OCI-LY1 (cell line): ENCODE results near the gene ASPDH.

Experiments
- H2AFZ ChIP-seq: fragments of 200-600 bp; sonication (generic), shearing (Covaris generic); 2 replicates; pipeline ENCODE4 v1.6.0; 2014; ENCODE audit warnings: antibody characterized with exemption, mild to moderate bottlenecking, low read length
- H3F3A ChIP-seq: fragments of 200-600 bp; sonication (generic), shearing (Covaris generic); 2 replicates; pipeline ENCODE4 v1.6.0; 2014; ENCODE audit warnings: mild to moderate bottlenecking, antibody characterized with exemption, low read length, moderate library complexity; ENCODE audit not compliant: insufficient read depth
- H3K27ac ChIP-seq: fragments of 200-600 bp; sonication (generic); 2 replicates; pipeline ENCODE4 v1.5.1; 2014; ENCODE audit warnings: low read length, mixed run types, mild to moderate bottlenecking, low read depth; ENCODE audit not compliant: poor library complexity, severe bottlenecking
- H3K27me3 ChIP-seq: fragments of 200-600 bp; sonication (generic); 2 replicates; pipeline ENCODE4 v1.6.0; 2014; ENCODE audit warnings: antibody characterized with exemption, mild to moderate bottlenecking, low read length, moderate library complexity; ENCODE audit not compliant: insufficient read depth
- H3K36me3 ChIP-seq: fragments of 200-600 bp; sonication (generic); 2 replicates; pipeline ENCODE4 v1.6.1; 2014; ENCODE audit warnings: mild to moderate bottlenecking, antibody characterized with exemption, low read length, moderate library complexity, mixed read lengths; ENCODE audit not compliant: insufficient read depth
- H3K4me1 ChIP-seq: fragments of 200-600 bp; sonication (generic); 2 replicates; pipeline ENCODE4 v1.5.1; 2014; ENCODE audit warnings: mild to moderate bottlenecking, low read length, moderate library complexity; ENCODE audit not compliant: insufficient read depth, severe bottlenecking
- H3K4me2 ChIP-seq: fragments of 200-600 bp; sonication (generic), shearing (Covaris generic); 2 replicates; pipeline ENCODE4 v1.6.1; 2014; ENCODE audit warnings: low read length
- H3K4me3 ChIP-seq: fragments of 200-600 bp; sonication (generic); 2 replicates; pipeline ENCODE4 v1.5.1; 2014; ENCODE audit warnings: low read length, low read depth, mild to moderate bottlenecking, mixed read lengths; ENCODE audit not compliant: poor library complexity, severe bottlenecking
- H3K79me2 ChIP-seq: fragments of 200-600 bp; shearing (Covaris generic); 2 replicates; pipeline ENCODE4 v1.6.1; 2016; ENCODE audit warnings: mixed run types, low read length, mixed read lengths; ENCODE audit not compliant: insufficient read depth
- H3K9ac ChIP-seq: fragments of 200-600 bp; sonication (generic), shearing (Covaris generic); 2 replicates; pipeline ENCODE4 v1.6.1; 2014; ENCODE audit warnings: mild to moderate bottlenecking, low read length, mixed read lengths
- H3K9me2 ChIP-seq: fragments of 200-600 bp; sonication (generic), shearing (Covaris generic); 2 replicates; pipeline ENCODE4 v1.6.1; 2014; ENCODE audit warnings: low read depth, mild to moderate bottlenecking, low read length, mixed read lengths
- H3K9me3 ChIP-seq: fragments of 200-600 bp; shearing (Covaris generic); 2 replicates; pipeline ENCODE4 v1.6.1; 2014; ENCODE audit warnings: low read length, mixed read lengths
- H4K20me1 ChIP-seq: fragments of 200-600 bp; sonication (generic), shearing (Covaris generic); 2 replicates; pipeline ENCODE4 v1.6.0; 2016; ENCODE audit warnings: mild to moderate bottlenecking, low read length; ENCODE audit not compliant: insufficient read depth
- EZH2 ChIP-seq: fragments of 200-600 bp; sonication (generic), shearing (Covaris generic); IDR thresholded peaks from 2 replicates; pipeline ENCODE4 v1.8.0; 2017; ENCODE audit warnings: borderline replicate concordance, mixed run types, mild to moderate bottlenecking, antibody characterized with exemption, low read length, moderate library complexity, mixed read lengths
- TF ChIP-seq, protein P1 (sequence below): fragments of 200-600 bp; sonication (generic), shearing (Covaris generic); IDR thresholded peaks from 2 replicates; pipeline ENCODE4 v1.5.1; 2017; ENCODE audit warnings: mild to moderate bottlenecking, antibody characterized with exemption, low read length, moderate library complexity, mixed read lengths

ASPDH gene

DNA sequence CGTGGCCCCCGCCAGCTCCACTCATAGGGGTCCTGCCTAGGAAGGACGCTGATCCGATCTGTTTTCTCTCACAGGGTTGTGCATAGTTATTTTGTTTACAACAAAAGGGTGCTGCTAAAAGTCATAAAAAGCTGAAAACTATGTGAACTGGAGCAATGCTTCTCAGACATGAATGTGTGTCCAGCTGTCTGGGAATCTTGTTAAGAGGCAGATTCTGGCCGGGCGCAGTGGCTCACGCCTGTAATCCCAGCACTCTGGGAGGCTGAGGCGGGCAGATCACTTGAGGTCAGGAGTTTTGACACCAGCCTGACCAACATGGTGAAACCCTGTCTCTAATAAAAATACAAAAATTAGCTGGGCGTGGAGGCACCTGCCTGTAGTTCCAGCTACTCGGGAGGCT, 45.9 kb upstream of the ASPDH start:
- Histone ChIP-seq H3K4me2 (no peak overlapping the region), H3K27ac (no peak overlapping the region), H3K79me2 (no peaks in the 10 kb centered on the region), H2AFZ (no peak overlapping the region), H3K9ac (no peak overlapping the region), H3K36me3 (no peaks in the 10 kb centered on the region), H3K4me1 (no peaks in the 10 kb centered on the region), H3K9me3 (no peaks in the 10 kb centered on the region), H3K9me2 (no peaks in the 10 kb centered on the region), H3K4me3 (no peak overlapping the region), H3F3A (no peaks in the 10 kb centered on the region), H3K27me3 (peaks cover 7% of the 10 kb centered on the region; the same call in 1 of the 2 replicates), H4K20me1 (no peaks in the 10 kb centered on the region)
- TF ChIP-seq, protein P1, sequence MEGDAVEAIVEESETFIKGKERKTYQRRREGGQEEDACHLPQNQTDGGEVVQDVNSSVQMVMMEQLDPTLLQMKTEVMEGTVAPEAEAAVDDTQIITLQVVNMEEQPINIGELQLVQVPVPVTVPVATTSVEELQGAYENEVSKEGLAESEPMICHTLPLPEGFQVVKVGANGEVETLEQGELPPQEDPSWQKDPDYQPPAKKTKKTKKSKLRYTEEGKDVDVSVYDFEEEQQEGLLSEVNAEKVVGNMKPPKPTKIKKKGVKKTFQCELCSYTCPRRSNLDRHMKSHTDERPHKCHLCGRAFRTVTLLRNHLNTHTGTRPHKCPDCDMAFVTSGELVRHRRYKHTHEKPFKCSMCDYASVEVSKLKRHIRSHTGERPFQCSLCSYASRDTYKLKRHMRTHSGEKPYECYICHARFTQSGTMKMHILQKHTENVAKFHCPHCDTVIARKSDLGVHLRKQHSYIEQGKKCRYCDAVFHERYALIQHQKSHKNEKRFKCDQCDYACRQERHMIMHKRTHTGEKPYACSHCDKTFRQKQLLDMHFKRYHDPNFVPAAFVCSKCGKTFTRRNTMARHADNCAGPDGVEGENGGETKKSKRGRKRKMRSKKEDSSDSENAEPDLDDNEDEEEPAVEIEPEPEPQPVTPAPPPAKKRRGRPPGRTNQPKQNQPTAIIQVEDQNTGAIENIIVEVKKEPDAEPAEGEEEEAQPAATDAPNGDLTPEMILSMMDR: no peak
- TF ChIP-seq EZH2: no peak

DNA sequence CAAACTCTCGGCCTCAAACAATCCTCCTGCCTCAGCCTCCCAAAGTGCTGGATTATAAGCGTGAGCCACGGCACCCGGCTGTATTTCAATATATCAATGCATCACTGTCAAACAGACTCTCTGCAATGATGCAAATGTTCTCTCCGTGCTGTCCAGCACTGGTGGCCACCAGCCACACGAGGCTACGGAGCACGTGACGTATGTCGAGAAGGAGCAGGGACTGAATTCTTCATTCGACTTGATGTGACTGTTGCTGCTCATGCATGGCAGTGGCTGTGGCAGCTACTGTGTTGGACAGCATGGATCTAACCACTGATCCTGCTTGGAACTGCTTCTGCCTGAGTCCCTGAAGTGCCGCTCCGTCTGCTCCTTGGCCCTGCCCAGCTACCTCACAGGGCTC, 44.7 kb upstream of the ASPDH start:
- H3K4me3 ChIP-seq: no peak overlapping the region
- H3K9ac ChIP-seq: no peak overlapping the region
- no peak overlapping the region for H3K27ac ChIP-seq
- no peaks in the 10 kb centered on the region for H3K9me3 ChIP-seq
- H3K79me2 ChIP-seq: no peaks in the 10 kb centered on the region
- H3F3A ChIP-seq: no peaks in the 10 kb centered on the region
- H3K4me2 ChIP-seq: no peak overlapping the region
- TF ChIP-seq, protein P1: no peak
- TF ChIP-seq EZH2: no peak
- H2AFZ ChIP-seq: no peak overlapping the region
- no peaks in the 10 kb centered on the region for H3K9me2 ChIP-seq
- H3K27me3 ChIP-seq: peaks cover 7% of the 10 kb centered on the region; the same call in 1 of the 2 replicates
- H4K20me1 ChIP-seq: no peaks in the 10 kb centered on the region
- H3K36me3 ChIP-seq: no peaks in the 10 kb centered on the region
- no peaks in the 10 kb centered on the region for H3K4me1 ChIP-seq

DNA sequence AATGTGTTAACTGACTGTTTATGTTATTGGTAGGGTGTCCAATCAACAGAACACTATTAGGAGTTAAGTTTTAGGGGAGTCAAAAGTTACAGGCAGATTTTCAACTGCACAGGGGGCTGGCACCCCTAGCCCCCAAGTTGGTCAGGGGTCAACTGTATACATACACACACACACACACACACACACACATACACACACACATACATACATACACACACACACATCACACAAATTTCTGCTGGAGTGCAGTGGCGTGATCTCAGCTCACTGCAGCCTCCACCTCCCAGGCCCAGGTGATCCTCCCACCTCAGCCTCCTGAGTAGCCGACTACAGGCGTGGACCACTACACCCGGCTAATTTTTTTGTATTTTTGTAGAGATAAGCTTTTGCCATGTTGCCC, 44.3 kb upstream of the ASPDH start:
- no peak overlapping the region for H3K4me2 ChIP-seq
- H4K20me1 ChIP-seq: no peaks in the 10 kb centered on the region
- H3K9me2 ChIP-seq: no peaks in the 10 kb centered on the region
- no peak overlapping the region for H3K27ac ChIP-seq
- H3K27me3 ChIP-seq: peaks cover 7% of the 10 kb centered on the region; the same call in 1 of the 2 replicates
- no peak overlapping the region for H3K4me3 ChIP-seq
- no peak for TF ChIP-seq EZH2
- TF ChIP-seq, protein P1: no peak
- H3F3A ChIP-seq: no peaks in the 10 kb centered on the region
- H3K9me3 ChIP-seq: no peaks in the 10 kb centered on the region
- no peaks in the 10 kb centered on the region for H3K79me2 ChIP-seq
- no peak overlapping the region for H3K9ac ChIP-seq
- no peak overlapping the region for H2AFZ ChIP-seq
- H3K36me3 ChIP-seq: no peaks in the 10 kb centered on the region
- no peaks in the 10 kb centered on the region for H3K4me1 ChIP-seq
